ENCODE data around the gene CDHR1. TPM values are rescaled to one million over a fixed set of nuclear protein-coding genes. Genes with fewer than 3 reads are reported as not detected.
"Not testable (repeated sequence)": the region's sequence is repeated elsewhere in the genome, so short reads cannot be mapped to it uniquely, and the experiment has no call there.

Gene CDHR1
- total RNA-seq, 8 experiments from 2014 or later: 1.7 to 4.6 (median 3.0) TPM

DNA sequence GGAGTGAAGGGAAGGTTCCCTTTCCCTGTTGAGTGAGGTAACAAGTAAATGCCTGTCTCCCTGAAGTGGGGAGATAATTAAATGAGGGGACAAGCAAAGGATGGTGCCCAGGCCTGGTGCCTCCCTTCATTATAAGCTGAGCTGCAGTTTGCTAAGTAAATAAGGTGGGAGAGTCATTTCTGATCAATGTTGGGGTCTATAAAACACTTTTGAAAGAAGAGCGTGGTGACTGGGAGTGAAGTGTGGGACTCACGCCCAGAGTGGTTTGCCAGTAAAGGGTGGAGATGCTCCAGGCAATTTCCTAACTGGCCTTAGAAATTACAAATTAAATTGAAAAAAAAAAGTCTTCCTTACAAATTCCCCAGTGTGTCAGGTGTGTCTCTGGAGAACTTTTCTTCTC, 30.3 kb upstream of the CDHR1 start:
- no peak overlapping the region for H3K27ac ChIP-seq
- H3K4me1 ChIP-seq (replicated peaks in 1 of 2): peaks cover 6 to 7% of the 10 kb centered on the region in 2 donors
- peak in 2 of 8 experiments; percentile 67 to 69 for ATAC-seq (replicated peaks in 6 of 8)
- 26 to 95% (median 71%) methylated on average over 1 to 2 of the region's 2 CpGs; no CpG with 5 or more reads in 4 of the 10 experiments for WGBS, 10 experiments
- no peak overlapping the region for H3K4me3 ChIP-seq
- in situ Hi-C loops (cut with MboI; ENCODE audit: low pct_unique_long_range_greater_than_20kb in 2 of 9, low sequenced_read_pairs in 9 of 9, unreplicated experiment in 9 of 9): no loop called here

DNA sequence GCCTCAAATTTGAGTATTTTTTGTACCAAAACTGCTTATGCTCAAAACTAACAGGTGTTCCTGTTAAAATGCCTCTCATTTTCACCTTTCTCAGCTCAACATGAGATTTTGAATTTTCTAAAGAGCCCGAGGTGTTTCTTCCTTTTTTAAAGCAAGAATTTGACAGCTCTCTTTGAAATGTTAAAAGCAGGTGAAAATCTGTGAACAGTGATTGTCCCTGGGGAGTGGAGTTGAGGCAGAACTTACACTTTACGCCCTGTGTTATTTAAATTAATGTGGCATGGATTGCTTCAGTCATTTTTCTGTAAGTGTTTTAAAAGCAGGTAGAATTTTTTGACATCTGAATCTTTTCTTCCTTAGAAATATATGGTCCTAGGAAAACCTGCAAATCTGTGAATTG, 29.9 kb upstream of the CDHR1 start:
- no peak for ATAC-seq (replicated peaks in 6 of 8)

DNA sequence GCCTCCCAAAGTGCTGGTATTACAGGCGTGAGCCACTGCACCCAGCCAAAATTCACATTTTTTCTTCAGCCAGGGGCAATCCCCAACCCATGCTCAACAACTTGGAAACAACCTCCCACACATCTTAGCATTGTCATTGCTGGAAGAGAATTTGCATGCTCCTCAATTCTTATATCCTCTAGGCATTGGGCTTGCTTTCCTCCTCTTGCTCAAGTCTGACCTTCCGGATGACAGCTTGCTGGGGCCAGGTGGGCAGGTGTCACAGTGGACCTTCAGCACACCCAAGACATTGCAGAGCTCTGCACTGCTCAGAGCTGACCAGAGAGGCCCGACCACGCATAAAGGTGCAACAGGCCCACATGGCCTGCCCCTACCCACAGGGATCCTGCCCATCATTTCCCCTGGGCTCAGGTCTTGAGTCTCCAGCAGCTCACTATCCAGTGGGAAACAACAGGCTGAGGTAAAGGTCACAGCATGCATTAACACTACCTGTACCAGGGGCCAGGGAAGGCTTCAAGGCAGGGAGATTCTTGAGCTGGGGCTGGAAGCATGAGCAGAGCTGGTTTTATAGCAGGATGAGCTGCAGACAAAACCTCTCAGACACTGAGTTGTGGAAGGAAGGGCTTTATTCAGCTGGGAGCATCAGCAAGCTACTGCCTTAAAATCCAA, 27.6 kb upstream of the CDHR1 start:
- H3K4me3 ChIP-seq: no peak overlapping the region
- peak in 1 of 8 experiments; percentile 32 for ATAC-seq (replicated peaks in 6 of 8)
- in situ Hi-C loops (cut with MboI; ENCODE audit: low pct_unique_long_range_greater_than_20kb in 2 of 9, low sequenced_read_pairs in 9 of 9, unreplicated experiment in 9 of 9): no loop called here
- H3K4me1 ChIP-seq (replicated peaks in 1 of 2): peaks cover 11 to 13% of the 10 kb centered on the region in 2 donors
- H3K27ac ChIP-seq: no peak overlapping the region
- 39 to 100% (median 63%) methylated on average over 1 to 4 of the region's 4 CpGs; no CpG with 5 or more reads in 4 of the 10 experiments for WGBS, 10 experiments

More for the DNA sequence above, 29.9 kb upstream of the CDHR1 start:
- H3K4me3 ChIP-seq: no peak overlapping the region
- in situ Hi-C loops (cut with MboI; ENCODE audit: low pct_unique_long_range_greater_than_20kb in 2 of 9, low sequenced_read_pairs in 9 of 9, unreplicated experiment in 9 of 9): no loop called here
- H3K27ac ChIP-seq: no peak overlapping the region
- 0 to 100% (median 33%) methylated on average over 1 to 2 of the region's 2 CpGs; no CpG with 5 or more reads in 1 of the 10 experiments for WGBS, 10 experiments
- peaks cover 8 to 9% of the 10 kb centered on the region in 2 donors for H3K4me1 ChIP-seq (replicated peaks in 1 of 2)

DNA sequence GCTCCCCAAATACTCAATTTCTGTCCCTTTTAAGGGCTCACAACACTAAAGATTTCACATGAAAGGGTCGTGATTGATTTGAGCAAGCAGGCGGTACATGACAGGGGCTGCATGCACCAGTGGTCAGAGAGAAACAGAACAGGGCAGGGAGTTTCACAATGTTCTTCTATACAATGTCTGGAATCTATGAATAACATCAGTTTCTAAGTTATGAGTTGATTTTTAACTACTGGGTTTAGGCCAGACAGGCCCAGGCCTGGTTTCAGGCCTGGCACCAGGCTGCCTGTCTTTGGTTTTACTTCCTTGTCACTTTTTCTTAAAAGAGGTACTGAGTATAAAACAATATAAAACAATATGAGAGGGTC, 27.1 kb upstream of the CDHR1 start:
- WGBS, 10 experiments: 0 to 70% (median 14%) methylated on average over 1 to 2 of the region's 2 CpGs; no CpG with 5 or more reads in 7 of the 10 experiments
- H3K27ac ChIP-seq; in situ Hi-C loops (cut with MboI; ENCODE audit: low pct_unique_long_range_greater_than_20kb in 2 of 9, low sequenced_read_pairs in 9 of 9, unreplicated experiment in 9 of 9); H3K4me3 ChIP-seq; ATAC-seq (replicated peaks in 6 of 8): not testable (repeated sequence)
- peaks cover 16 to 18% of the 10 kb centered on the region in 2 donors for H3K4me1 ChIP-seq (replicated peaks in 1 of 2)

DNA sequence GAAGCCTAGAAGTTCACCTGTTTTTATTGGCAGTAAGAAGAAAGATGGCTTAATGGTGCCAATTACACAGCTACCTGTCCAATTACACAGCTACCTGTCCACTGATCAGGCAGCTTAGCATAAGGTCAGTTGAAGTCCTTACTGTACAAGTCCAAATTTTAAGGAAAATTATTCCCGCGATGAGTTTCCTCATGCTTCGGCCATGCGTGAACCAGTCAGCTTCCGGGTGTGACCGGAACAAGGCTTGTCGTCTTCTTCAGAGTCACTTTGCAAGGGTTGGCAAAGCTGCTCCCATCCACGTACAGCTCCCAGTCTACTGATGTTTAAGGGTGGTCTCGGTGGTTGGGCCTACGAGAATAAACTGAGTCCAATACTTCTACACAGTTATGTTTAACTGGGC, 26.0 kb upstream of the CDHR1 start:
- in situ Hi-C loops (cut with MboI; ENCODE audit: low pct_unique_long_range_greater_than_20kb in 2 of 9, low sequenced_read_pairs in 9 of 9, unreplicated experiment in 9 of 9); H3K4me3 ChIP-seq; H3K27ac ChIP-seq; ATAC-seq (replicated peaks in 6 of 8): not testable (repeated sequence)
- H3K4me1 ChIP-seq (replicated peaks in 1 of 2): peaks cover 18 to 20% of the 10 kb centered on the region in 2 donors
- 44 to 100% (median 93%) methylated on average over 1 to 9 of the region's 10 CpGs; no CpG with 5 or more reads in 2 of the 10 experiments for WGBS, 10 experiments

DNA sequence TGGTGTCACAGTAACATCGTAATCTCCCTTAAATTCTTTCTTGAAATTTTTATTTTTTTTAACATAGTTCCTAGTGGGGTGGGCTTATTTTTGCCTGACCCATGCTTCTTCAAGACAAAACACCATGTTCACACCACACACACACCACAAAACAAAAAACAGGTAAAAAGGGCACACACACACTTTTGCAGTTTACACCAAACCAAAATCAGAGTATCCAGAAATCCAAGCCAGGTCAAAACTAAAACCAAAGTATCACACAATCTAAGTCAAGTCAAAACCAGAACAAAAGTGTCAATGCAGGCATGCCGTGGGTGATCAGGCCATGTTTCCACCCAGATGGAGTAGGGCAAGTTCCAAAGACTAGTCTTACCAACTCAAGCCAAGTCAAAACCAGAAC, 23.1 kb upstream of the CDHR1 start:
- in situ Hi-C loops (cut with MboI; ENCODE audit: low pct_unique_long_range_greater_than_20kb in 2 of 9, low sequenced_read_pairs in 9 of 9, unreplicated experiment in 9 of 9); H3K27ac ChIP-seq; ATAC-seq (replicated peaks in 6 of 8); H3K4me3 ChIP-seq: not testable (repeated sequence)
- 20 to 100% (median 69%) methylated on average over 1 to 2 of the region's 2 CpGs; no CpG with 5 or more reads in 4 of the 10 experiments for WGBS, 10 experiments
- H3K4me1 ChIP-seq (replicated peaks in 1 of 2): peaks cover 14 to 15% of the 10 kb centered on the region in 2 donors

DNA sequence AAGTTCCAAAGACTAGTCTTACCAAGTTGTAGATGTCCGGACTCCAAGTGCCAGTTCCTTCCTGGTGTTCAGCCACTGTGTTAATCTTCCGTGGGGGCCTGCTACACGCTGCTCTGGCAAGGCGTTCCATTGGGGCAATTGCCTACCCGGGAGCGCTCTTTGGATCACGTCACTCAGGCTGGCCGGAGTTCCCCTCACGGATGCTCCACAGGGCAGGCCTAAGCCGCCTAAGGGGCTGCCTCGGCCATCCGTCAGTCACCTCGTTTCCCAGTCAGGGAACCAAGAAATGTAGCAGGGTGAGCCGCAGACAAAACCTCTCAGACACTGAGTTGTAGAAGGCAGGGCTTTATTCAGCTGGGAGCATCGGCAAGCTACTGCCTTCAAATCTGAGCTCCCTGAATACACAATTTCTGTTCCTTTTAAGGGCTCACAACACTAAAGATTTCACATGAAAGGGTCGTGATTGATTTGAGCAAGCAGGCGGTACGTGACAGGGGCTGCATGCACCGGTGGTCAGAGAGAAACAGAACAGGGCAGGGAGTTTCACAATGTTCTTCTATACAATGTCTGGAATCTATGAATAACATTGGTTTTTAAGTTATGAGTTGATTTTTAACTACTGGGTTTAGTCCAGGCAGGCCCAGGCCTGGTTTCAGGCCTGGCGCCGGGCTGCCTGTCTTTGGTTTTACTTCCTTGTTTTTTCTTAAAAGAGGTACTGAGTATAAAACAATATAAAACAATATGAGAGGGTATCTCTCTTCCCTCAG, 22.5 kb upstream of the CDHR1 start:
- peak overlapping the region; percentile 16 to 48 for H3K27ac ChIP-seq
- H3K4me1 ChIP-seq (replicated peaks in 1 of 2): peaks cover 14 to 15% of the 10 kb centered on the region in 2 donors
- in situ Hi-C loops (cut with MboI; ENCODE audit: low pct_unique_long_range_greater_than_20kb in 2 of 9, low sequenced_read_pairs in 9 of 9, unreplicated experiment in 9 of 9); H3K4me3 ChIP-seq: not testable (repeated sequence)
- 52 to 100% (median 74%) methylated on average over 2 to 13 of the region's 21 CpGs; no CpG with 5 or more reads in 4 of the 10 experiments for WGBS, 10 experiments
- peak in 1 of 8 experiments; percentile 31 for ATAC-seq (replicated peaks in 6 of 8)

DNA sequence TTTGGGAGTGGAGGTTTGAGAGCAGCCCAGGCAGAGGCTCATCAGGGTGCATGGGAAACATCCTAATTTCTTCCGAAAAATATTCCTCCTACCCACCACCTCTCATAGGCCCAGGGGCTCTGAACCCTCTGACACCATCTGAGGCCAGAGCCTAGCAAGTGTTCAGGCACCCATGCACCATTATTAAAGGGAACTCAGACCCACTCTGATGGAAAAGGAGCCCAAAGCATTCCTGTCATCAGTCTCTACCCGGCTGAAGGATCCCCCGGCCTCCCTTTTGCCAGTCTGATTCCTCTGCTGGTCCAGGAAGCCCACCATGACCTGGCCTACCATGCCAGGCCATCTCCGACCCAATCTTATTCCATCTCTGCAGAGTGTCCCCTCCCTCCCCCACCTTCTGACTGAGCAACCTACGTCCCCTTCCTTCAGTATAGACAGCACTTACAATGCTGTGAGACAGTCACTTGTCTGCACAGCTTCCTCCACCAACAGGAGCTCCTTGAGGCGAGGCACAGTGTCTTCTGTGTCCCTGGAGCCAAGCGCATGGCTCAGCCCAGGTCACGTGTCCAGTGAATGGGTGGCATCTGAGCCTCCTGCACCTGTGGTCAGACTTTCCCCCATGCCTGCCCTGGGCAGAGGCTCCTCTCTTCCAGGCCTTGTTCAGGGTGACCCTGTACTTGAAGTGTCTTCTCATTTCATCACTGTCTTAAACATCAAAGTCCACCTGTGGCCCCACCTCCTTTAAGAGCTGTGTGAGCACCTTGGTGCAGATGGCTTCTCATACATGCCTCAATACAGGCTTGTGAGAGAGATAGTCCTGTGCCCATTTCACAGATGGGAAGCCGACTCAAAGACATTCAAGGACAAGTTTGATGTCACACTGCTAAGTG, 21.6 kb upstream of the CDHR1 start:
- in situ Hi-C loops (cut with MboI; ENCODE audit: low pct_unique_long_range_greater_than_20kb in 2 of 9, low sequenced_read_pairs in 9 of 9, unreplicated experiment in 9 of 9): no loop called here
- WGBS, 10 experiments: 33 to 100% (median 94%) methylated on average over 1 to 4 of the region's 9 CpGs; no CpG with 5 or more reads in 4 of the 10 experiments
- Histone ChIP-seq H3K27ac (peak overlapping the region in 1 of 2 donors; percentile 48), H3K4me3 (no peak overlapping the region), H3K4me1 (replicated peaks in 1 of 2) (peaks cover 14 to 15% of the 10 kb centered on the region in 2 donors)
- ATAC-seq (replicated peaks in 6 of 8): no peak

DNA sequence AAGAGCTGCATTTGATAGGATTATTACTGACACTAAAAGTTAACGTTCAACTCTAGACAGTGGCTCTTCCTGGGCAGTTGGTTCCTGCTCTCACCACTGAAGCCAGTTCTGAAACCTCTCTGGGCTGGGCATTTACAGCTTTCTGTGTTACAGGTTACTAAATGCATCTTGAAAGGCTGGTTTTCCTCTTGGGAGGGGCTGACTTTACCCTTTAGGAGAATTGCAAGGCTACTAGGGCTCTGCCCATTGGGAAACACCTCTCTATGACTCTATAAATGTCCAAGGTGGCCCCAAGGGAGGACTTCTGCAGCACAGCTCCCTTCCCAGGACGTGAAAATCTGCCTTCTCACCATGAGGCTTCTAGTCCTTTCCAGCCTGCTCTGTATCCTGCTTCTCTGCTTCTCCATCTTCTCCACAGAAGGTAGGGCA, 20.8 kb upstream of the CDHR1 start, which contains the start of gene GPR15LG:
Gene GPR15LG (plus strand): TSS at position 301 of the 429 bp plus-strand sequence. CDS start 51 bp downstream, at position 352.
- 0 to 100% (median 80%) methylated on average over 1 to 2 of the region's 2 CpGs; no CpG with 5 or more reads in 1 of the 10 experiments for WGBS, 10 experiments
- peak in 2 of 8 experiments; percentile 51 to 87 for ATAC-seq (replicated peaks in 6 of 8)
- in situ Hi-C loops (cut with MboI; ENCODE audit: low pct_unique_long_range_greater_than_20kb in 2 of 9, low sequenced_read_pairs in 9 of 9, unreplicated experiment in 9 of 9): no loop called here
- Histone ChIP-seq H3K4me1 (replicated peaks in 1 of 2) (peaks cover 14 to 15% of the 10 kb centered on the region in 2 donors), H3K4me3 (no peak within 1 kb of the TSS), H3K27ac (no peak within 1 kb of the TSS)

DNA sequence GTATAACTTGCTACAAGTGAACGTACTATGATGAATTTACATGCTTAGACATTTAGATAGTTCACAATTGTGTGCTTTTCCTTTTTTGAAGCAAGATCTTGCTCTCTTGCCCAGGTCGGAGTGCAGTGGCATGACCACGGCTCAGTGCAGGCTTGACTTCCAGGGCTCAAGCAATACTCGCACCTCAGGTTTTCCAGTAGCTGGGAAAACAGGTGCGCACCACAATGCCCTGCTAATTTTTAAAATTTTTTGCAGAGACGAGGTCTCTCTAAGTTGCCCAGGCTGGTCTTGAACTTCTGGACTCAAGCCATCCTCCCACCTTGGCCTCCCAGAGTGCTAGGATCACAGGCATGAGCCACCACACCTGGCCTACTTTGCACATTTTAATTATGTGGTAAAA, 18.9 kb upstream of the CDHR1 start:
- in situ Hi-C loops (cut with MboI; ENCODE audit: low pct_unique_long_range_greater_than_20kb in 2 of 9, low sequenced_read_pairs in 9 of 9, unreplicated experiment in 9 of 9): no loop called here
- WGBS, 10 experiments: 62 to 100% (median 89%) methylated on average over 1 to 6 of the region's 6 CpGs
- no peak overlapping the region for H3K27ac ChIP-seq
- H3K4me1 ChIP-seq (replicated peaks in 1 of 2): peaks cover 19 to 21% of the 10 kb centered on the region in 2 donors
- ATAC-seq (replicated peaks in 6 of 8): no peak
- H3K4me3 ChIP-seq: no peak overlapping the region

DNA sequence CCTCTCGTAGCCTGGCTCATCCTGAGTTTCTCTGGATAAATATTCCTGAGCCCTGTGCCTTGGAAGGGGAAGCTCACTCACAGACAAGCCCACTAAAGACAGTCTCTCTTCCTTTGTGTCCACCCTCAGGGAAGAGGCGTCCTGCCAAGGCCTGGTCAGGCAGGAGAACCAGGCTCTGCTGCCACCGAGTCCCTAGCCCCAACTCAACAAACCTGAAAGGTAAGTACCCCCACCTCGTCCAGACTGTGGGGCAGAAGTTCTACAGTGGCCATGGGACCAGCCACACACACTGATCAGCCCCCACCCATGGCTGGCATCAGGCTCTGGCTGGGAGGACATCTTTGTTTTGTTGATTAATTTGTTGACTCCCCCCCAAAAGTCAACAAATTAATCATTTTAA, 18.0 kb upstream of the CDHR1 start:
- no peak for ATAC-seq (replicated peaks in 6 of 8)
- peaks cover 18 to 19% of the 10 kb centered on the region in 2 donors for H3K4me1 ChIP-seq (replicated peaks in 1 of 2)
- no peak overlapping the region for H3K27ac ChIP-seq
- 20 to 92% (median 72%) methylated on average over 1 to 3 of the region's 4 CpGs; no CpG with 5 or more reads in 5 of the 10 experiments for WGBS, 10 experiments
- in situ Hi-C loops (cut with MboI; ENCODE audit: low pct_unique_long_range_greater_than_20kb in 2 of 9, low sequenced_read_pairs in 9 of 9, unreplicated experiment in 9 of 9): no loop called here
- H3K4me3 ChIP-seq: no peak overlapping the region

DNA sequence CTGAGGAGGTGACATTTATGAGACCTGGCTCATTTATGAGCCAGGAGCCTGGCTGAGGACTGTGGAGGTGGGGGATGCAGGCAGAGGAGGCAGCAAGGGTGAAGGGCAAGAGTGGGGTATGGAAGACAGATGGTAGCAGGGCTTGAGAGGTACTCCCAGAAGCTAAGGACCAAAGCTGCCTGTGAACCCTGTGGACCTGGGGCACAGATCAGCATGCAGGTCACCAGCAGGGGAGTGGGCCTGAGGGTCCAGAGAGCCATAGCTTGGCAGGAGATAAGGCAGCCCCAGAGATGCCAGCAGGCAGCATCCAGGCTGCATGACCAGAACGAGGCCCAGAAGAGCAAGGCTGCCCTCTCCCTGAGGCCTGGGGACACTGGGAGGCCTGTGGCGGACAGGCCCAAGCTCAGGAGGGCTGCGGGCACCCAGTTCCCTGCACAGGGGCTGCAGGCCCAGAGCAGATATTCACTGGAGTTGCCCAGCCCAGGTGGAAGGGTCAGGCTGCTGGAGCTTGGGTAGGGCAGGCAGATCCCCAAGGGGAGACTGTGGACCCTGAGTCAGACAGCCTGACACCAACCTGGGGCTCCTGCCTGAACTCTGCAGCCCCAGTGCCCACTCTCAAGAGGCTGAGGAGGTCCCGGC, 17.4 kb upstream of the CDHR1 start:
- no peak for ATAC-seq (replicated peaks in 6 of 8)
- 60 to 100% methylated on average over 1 to 2 of the region's 4 CpGs; no CpG with 5 or more reads in 8 of the 10 experiments for WGBS, 10 experiments
- H3K27ac ChIP-seq: no peak overlapping the region
- H3K4me1 ChIP-seq (replicated peaks in 1 of 2): peaks cover 14 to 17% of the 10 kb centered on the region in 2 donors
- H3K4me3 ChIP-seq: no peak overlapping the region
- in situ Hi-C loops (cut with MboI; ENCODE audit: low pct_unique_long_range_greater_than_20kb in 2 of 9, low sequenced_read_pairs in 9 of 9, unreplicated experiment in 9 of 9): no loop called here
